AG09319 (cell line): Measurements from ENCODE around the gene DCLK2.
A peak's percentile ranks its signal among the peaks of the same experiment; 100 is the strongest.

Experiments
- DNase-seq: peaks from one replicate; pipeline ENCODE4 v3.0.0-alpha.2; 2010; ENCODE audit warnings: low read depth; ENCODE audit errors: extremely low read depth
- CTCF ChIP-seq: IDR thresholded peaks from 2 replicates; pipeline ENCODE4 v1.5.1; 2011; ENCODE audit warnings: low read depth, mild to moderate bottlenecking, inconsistent platforms, low read length, moderate library complexity

Gene DCLK2

GRCh38 chr4:150068300-150068960 lies 9.8 kb upstream of the DCLK2 start:
- TF ChIP-seq CTCF, result no peak
- no peak for DNase-seq

- DNase-seq, result no peak
- no peak for TF ChIP-seq CTCF
These were observed 8.9 kb upstream of the DCLK2 start for GRCh38 chr4:150069353-150069752.

GRCh38 chr4:150070464-150071170 lies 7.6 kb upstream of the DCLK2 start:
- DNase-seq, result no peak
- TF ChIP-seq CTCF, result no peak

GRCh38 chr4:150072471-150072870 lies 5.8 kb upstream of the DCLK2 start:
- no peak for TF ChIP-seq CTCF
- DNase-seq, result no peak

- DNase-seq, result peak; percentile 85
- no peak for TF ChIP-seq CTCF
These were observed 5.1 kb upstream of the DCLK2 start for GRCh38 chr4:150072906-150073714.

- no peak for TF ChIP-seq CTCF
- no peak for DNase-seq
These were observed 4.2 kb upstream of the DCLK2 start for GRCh38 chr4:150074064-150074463.

GRCh38 chr4:150078579-150079080 lies 385 bp downstream of the DCLK2 start:
- no peak for TF ChIP-seq CTCF
- no peak for DNase-seq
